ENCODE data around the gene PRR20G. TPM values are rescaled to one million over a fixed set of nuclear protein-coding genes. Genes with fewer than 3 reads are reported as not detected.

Gene PRR20G
- total RNA-seq, 1 donor from 2014 or later: not detected

Other genes starting within 250 kb of the PRR20G start
- gene PRR23E, start 94.9 kb downstream of the PRR20G start, total RNA-seq: not detected

Measured in esophagus mucosa (tissue), 1 donor.